HL-60 (cell line): Measurements from ENCODE around the gene TBC1D1.
"Not testable (repeated sequence)": the region's sequence is repeated elsewhere in the genome, so short reads cannot be mapped to it uniquely, and the experiment has no call there.

Experiments used
- DNase-seq, 2 experiments: peaks; one replicate each; pipeline ENCODE4 v3.0.0-alpha.2; 2010 to 2020; ENCODE audit warnings: low read depth in 1 of 2, low spot score in 1 of 2
- H3K27ac ChIP-seq: fragments of 250-450 bp; sonication (Bioruptor Pico); replicated peaks from 2 replicates; pipeline ENCODE4 v1.5.1; 2020; ENCODE audit warnings: mild to moderate bottlenecking, moderate library complexity
- H3K27me3 ChIP-seq: fragments of 250-450 bp; sonication (Bioruptor Pico); 2 replicates; pipeline ENCODE4 v1.5.1; 2021; ENCODE audit warnings: mild to moderate bottlenecking, moderate library complexity; ENCODE audit not compliant: insufficient read depth, poor library complexity, severe bottlenecking
- H3K4me3 ChIP-seq: replicated peaks from 2 replicates; pipeline ENCODE4 v1.5.1; 2011; ENCODE audit warnings: mild to moderate bottlenecking, control low read depth, low read length; ENCODE audit not compliant: insufficient read depth
- CTCF ChIP-seq: IDR thresholded peaks from one replicate; pipeline ENCODE4 v1.5.1; 2011; ENCODE audit warnings: low read length, control low read depth, inconsistent platforms; ENCODE audit not compliant: insufficient read depth
- GABPA ChIP-seq: IDR thresholded peaks from 2 replicates; pipeline ENCODE4 v1.6.1; 2012; ENCODE audit warnings: low read depth
- POLR2AphosphoS5 ChIP-seq: IDR thresholded peaks from 2 replicates; pipeline ENCODE4 v1.6.1; 2012; ENCODE audit warnings: low read depth
- REST ChIP-seq: IDR thresholded peaks from 2 replicates; pipeline ENCODE4 v1.6.1; 2012; ENCODE audit warnings: low read depth; ENCODE audit not compliant: insufficient replicate concordance
- SPI1 ChIP-seq: IDR thresholded peaks from 2 replicates; pipeline ENCODE4 v1.6.1; 2012; ENCODE audit warnings: low read depth, mild to moderate bottlenecking, borderline replicate concordance

The TBC1D1 gene

GRCh38 chr4:37973441-37973840, 82.6 kb downstream of the TBC1D1 start:
- no peak for TF ChIP-seq REST
- no peak for TF ChIP-seq POLR2AphosphoS5
- no peak for DNase-seq
- Histone ChIP-seq H3K4me3 (no peak overlapping the region), H3K27ac (no peak overlapping the region), H3K27me3 (no peaks in the 10 kb centered on the region)

- not testable (repeated sequence) for H3K27ac ChIP-seq, H3K27me3 ChIP-seq, DNase-seq, H3K4me3 ChIP-seq
Measured at GRCh38 chr4:37975321-37975822, 84.5 kb downstream of the TBC1D1 start.

- DNase-seq = peak in 1 of 2 experiments; percentile 19
- peak overlapping the region; percentile 51 for H3K4me3 ChIP-seq
- TF ChIP-seq REST (no peak), GABPA (no peak), SPI1 (no peak), CTCF (no peak), POLR2AphosphoS5 (no peak)
- H3K27me3 ChIP-seq = no peaks in the 10 kb centered on the region
- peak overlapping the region; percentile 81 for H3K27ac ChIP-seq
Measured at GRCh38 chr4:37976507-37976906, 85.6 kb downstream of the TBC1D1 start.

GRCh38 chr4:37976991-37977470, 86.1 kb downstream of the TBC1D1 start:
- TF ChIP-seq SPI1 (peak; percentile 68), GABPA (no peak), POLR2AphosphoS5 (peak; percentile 59; the same call in 1 of the 2 replicates)
- Histone ChIP-seq H3K27me3 (no peaks in the 10 kb centered on the region), H3K4me3 (peak overlapping the region; percentile 51), H3K27ac (peak overlapping the region; percentile 81)
- DNase-seq = peak; percentile 49 to 82

GRCh38 chr4:37977471-37978247, 86.8 kb downstream of the TBC1D1 start:
- no peak for TF ChIP-seq CTCF
- no peak for TF ChIP-seq SPI1
- TF ChIP-seq GABPA = no peak
- no peak for TF ChIP-seq REST
- TF ChIP-seq POLR2AphosphoS5 = peak; percentile 4; the same call in 1 of the 2 replicates
- Histone ChIP-seq H3K4me3 (peak overlapping the region; percentile 48), H3K27me3 (no peaks in the 10 kb centered on the region), H3K27ac (peak overlapping the region; percentile 75)
- peak; percentile 41 to 76 for DNase-seq
